Liver (tissue), 3 donors: ENCODE measurements around the gene ASPSCR1.

ENCODE experiments used
- ATF3 ChIP-seq: IDR thresholded peaks from 2 replicates; pipeline ENCODE4 v1.6.1; 2016; ENCODE audit warnings: antibody characterized with exemption
- CTCF ChIP-seq: fragments of 150-350 bp; IDR thresholded peaks from 2 replicates; pipeline ENCODE4 v1.5.1; 2017; ENCODE audit warnings: improper control_type of control experiment, low read depth, low read length; ENCODE audit not compliant: missing input control
- EGR1 ChIP-seq, 2 donors: IDR thresholded peaks; 2 replicates each; pipeline ENCODE4 v1.6.1; 2016 to 2018; ENCODE audit warnings: antibody characterized with exemption in 2 of 2, low read depth in 2 of 2
- FOXA1 ChIP-seq: IDR thresholded peaks from 2 replicates; pipeline ENCODE4 v1.6.1; 2016; ENCODE audit warnings: antibody characterized with exemption
- GABPA ChIP-seq, 2 donors: IDR thresholded peaks in 1 of 2; conservative IDR thresholded peaks in 1 of 2; 2 replicates each; pipeline ENCODE4 v1.6.1; 2016; ENCODE audit warnings: antibody characterized with exemption in 2 of 2, mild to moderate bottlenecking in 1 of 2, moderate library complexity in 1 of 2
- HNF4G ChIP-seq: IDR thresholded peaks from 2 replicates; pipeline ENCODE4 v1.6.1; 2016; ENCODE audit warnings: antibody characterized with exemption
- MAX ChIP-seq: IDR thresholded peaks from 2 replicates; pipeline ENCODE4 v1.6.1; 2016; ENCODE audit warnings: antibody characterized with exemption
- RAD21 ChIP-seq, 2 donors: IDR thresholded peaks; 2 replicates each; pipeline ENCODE4 v1.6.1; 2016; ENCODE audit warnings: antibody characterized with exemption in 2 of 2, mild to moderate bottlenecking in 2 of 2
- REST ChIP-seq: IDR thresholded peaks from 2 replicates; pipeline ENCODE4 v1.6.1; 2016; ENCODE audit warnings: antibody characterized with exemption, mild to moderate bottlenecking
- RXRA ChIP-seq, 2 donors: IDR thresholded peaks; 2 replicates each; pipeline ENCODE4 v1.6.1; 2017 to 2018; ENCODE audit warnings: antibody characterized with exemption in 2 of 2, mild to moderate bottlenecking in 1 of 2
- SP1 ChIP-seq: IDR thresholded peaks from 2 replicates; pipeline ENCODE4 v1.6.1; 2018; ENCODE audit warnings: antibody characterized with exemption, mild to moderate bottlenecking
- TAF1 ChIP-seq: conservative IDR thresholded peaks from 2 replicates; pipeline ENCODE4 v1.6.1; 2016; ENCODE audit warnings: antibody characterized with exemption, mild to moderate bottlenecking
- YY1 ChIP-seq: IDR thresholded peaks from 2 replicates; pipeline ENCODE4 v1.6.1; 2016; ENCODE audit warnings: antibody characterized with exemption, mild to moderate bottlenecking
- ZBTB33 ChIP-seq: IDR thresholded peaks from 2 replicates; pipeline ENCODE4 v1.6.1; 2016; ENCODE audit warnings: antibody characterized with exemption
- donor health status: healthy.
- donor health status: healthy.

- TF ChIP-seq CTCF (no peak), EGR1 (IDR thresholded peaks at IDR 0.05; ENCODE audit: low read depth in 2 of 2) (no peak), MAX (no peak), ATF3 (no peak), REST (no peak), ZBTB33 (no peak), FOXA1 (no peak), RXRA (IDR thresholded peaks at IDR 0.05) (no peak), TAF1 (no peak), HNF4G (no peak), YY1 (no peak), RAD21 (IDR thresholded peaks at IDR 0.05) (no peak), GABPA (IDR thresholded peaks at IDR 0.05 in 1 of 2, conservative IDR thresholded peaks at IDR 0.05 in 1 of 2) (no peak), SP1 (no peak)
Measured at GRCh38 chr17:82006468-82007227, 29.2 kb downstream of the ASPSCR1 start.
